ENCODE data around the gene BBC3.

Gene BBC3

GRCh38 chr19:47247308-47247990 lies 16.4 kb upstream of the BBC3 start:
- Histone ChIP-seq H3K36me3 (ENCODE audit: control insufficient read depth in 5 of 5, insufficient read depth in 5 of 5, low read length in 5 of 5) (no peaks in the 10 kb centered on the region), H3K4me1 (ENCODE audit: control insufficient read depth in 5 of 5, insufficient read depth in 5 of 5, low read length in 5 of 5) (peaks cover 3 to 13% (median 11%) of the 10 kb centered on the region in 5 donors), H3K9ac (ENCODE audit: low read length in 5 of 5) (peak overlapping the region in 1 of 5 donors; percentile 45), H3K27me3 (ENCODE audit: control insufficient read depth in 5 of 5, insufficient read depth in 4 of 5, low read length in 5 of 5) (peaks cover 0 to 6% (median 0%) of the 10 kb centered on the region in 5 donors), H3K9me3 (ENCODE audit: control insufficient read depth in 5 of 5, low read length in 5 of 5) (no peaks in the 10 kb centered on the region), H3K4me3 (ENCODE audit: low read depth in 1 of 5, low read length in 5 of 5) (no peak overlapping the region), H3K27ac (ENCODE audit: low read depth, low read length) (no peak overlapping the region)

DNA sequence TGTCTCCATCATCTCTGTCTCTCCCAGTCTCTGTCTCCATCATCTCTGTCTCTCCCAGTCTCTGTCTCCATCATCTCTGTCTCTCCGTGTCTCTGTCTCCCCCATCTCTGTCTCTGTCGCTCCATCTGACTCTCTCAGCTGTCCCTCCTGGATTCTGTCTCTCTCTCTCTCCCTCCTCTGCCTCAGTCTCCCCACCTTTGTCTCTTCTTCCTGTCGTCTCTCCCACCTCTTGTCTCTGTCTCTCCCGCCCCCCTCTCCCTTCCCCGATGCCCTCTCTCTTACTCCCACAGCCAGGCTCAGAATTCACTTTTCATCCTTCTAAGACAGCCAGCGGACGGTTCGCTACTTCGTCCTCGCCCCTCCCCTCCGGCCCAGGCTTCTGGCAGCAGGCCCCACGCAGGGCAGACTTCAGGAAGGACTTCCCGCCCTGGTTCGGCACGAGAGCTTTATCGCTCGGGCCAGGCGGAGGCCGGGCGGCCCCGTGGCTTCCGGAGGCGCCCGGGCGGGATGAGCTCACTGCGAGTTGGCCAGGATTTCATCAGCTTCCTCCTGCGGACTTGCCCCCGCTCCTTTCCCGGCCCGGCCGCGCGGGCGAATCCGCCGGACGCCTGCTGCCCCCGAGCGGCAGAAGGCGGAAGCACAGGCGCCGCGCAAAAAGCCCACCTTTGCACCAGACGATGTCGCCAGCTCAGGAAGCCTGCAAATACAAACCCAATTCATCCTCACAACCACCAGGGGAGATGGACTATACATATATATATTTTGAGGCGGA lies 13.0 kb upstream of the BBC3 start:
- Histone ChIP-seq H3K4me3 (ENCODE audit: low read depth in 1 of 5, low read length in 5 of 5) (peak overlapping the region; percentile 42 to 52 (median 51)), H3K36me3 (ENCODE audit: control insufficient read depth in 5 of 5, insufficient read depth in 5 of 5, low read length in 5 of 5) (no peaks in the 10 kb centered on the region), H3K4me1 (ENCODE audit: control insufficient read depth in 5 of 5, insufficient read depth in 5 of 5, low read length in 5 of 5) (peaks cover 3 to 35% (median 18%) of the 10 kb centered on the region in 5 donors), H3K27me3 (ENCODE audit: control insufficient read depth in 5 of 5, insufficient read depth in 4 of 5, low read length in 5 of 5) (peaks cover 11 to 24% (median 19%) of the 10 kb centered on the region in 5 donors), H3K9ac (ENCODE audit: low read length in 5 of 5) (peak overlapping the region in 3 of 5 donors; percentile 39 to 71 (median 51)), H3K27ac (ENCODE audit: low read depth, low read length) (no peak overlapping the region), H3K9me3 (ENCODE audit: control insufficient read depth in 5 of 5, low read length in 5 of 5) (no peaks in the 10 kb centered on the region)

GRCh38 chr19:47243364-47243775 lies 12.4 kb upstream of the BBC3 start:
- H3K27ac ChIP-seq (ENCODE audit: low read depth, low read length), result no peak overlapping the region
- peak overlapping the region in 3 of 5 donors; percentile 31 to 52 (median 51) for H3K4me3 ChIP-seq (ENCODE audit: low read depth in 1 of 5, low read length in 5 of 5)
- H3K4me1 ChIP-seq (ENCODE audit: control insufficient read depth in 5 of 5, insufficient read depth in 5 of 5, low read length in 5 of 5), result peaks cover 3 to 36% (median 18%) of the 10 kb centered on the region in 5 donors
- no peaks in the 10 kb centered on the region for H3K36me3 ChIP-seq (ENCODE audit: control insufficient read depth in 5 of 5, insufficient read depth in 5 of 5, low read length in 5 of 5)
- peak overlapping the region in 1 of 5 donors; percentile 39 for H3K9ac ChIP-seq (ENCODE audit: low read length in 5 of 5)
- H3K9me3 ChIP-seq (ENCODE audit: control insufficient read depth in 5 of 5, low read length in 5 of 5), result no peaks in the 10 kb centered on the region
- H3K27me3 ChIP-seq (ENCODE audit: control insufficient read depth in 5 of 5, insufficient read depth in 4 of 5, low read length in 5 of 5), result peaks cover 11 to 24% (median 19%) of the 10 kb centered on the region in 5 donors

DNA sequence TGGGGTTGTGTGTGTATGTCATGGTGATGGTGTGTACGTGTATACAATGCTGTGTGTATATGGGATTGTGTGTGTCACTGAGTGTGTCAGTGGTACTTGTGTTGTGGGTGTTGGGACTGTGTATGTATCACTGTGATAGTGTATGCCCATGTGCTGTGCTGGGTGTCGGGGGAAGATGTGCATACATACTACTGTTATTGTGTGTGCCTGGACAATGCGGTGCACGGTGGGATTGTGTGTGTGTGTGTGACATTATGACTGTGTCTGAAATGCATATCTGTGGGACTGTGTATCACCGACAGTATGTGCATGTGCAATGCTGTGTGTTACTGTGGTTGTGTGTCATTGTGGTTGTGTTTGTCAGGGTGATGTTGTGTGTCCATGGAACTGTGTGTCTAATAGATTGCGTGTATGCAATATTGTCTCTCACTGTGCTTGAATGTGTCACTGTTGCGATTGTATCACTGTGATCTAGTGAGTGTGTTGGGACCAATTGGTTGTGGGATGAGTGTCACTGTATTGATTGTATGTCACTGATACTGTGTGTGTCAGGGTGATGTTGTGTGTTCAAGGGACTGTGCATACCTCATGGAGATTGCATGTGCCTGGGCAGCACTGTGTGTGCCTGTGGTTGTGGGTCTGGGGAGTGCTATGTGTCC lies 11.0 kb upstream of the BBC3 start:
- H3K27me3 ChIP-seq (ENCODE audit: control insufficient read depth in 5 of 5, insufficient read depth in 4 of 5, low read length in 5 of 5), result peaks cover 11 to 24% (median 19%) of the 10 kb centered on the region in 5 donors
- no peak overlapping the region for H3K9ac ChIP-seq (ENCODE audit: low read length in 5 of 5)
- H3K4me1 ChIP-seq (ENCODE audit: control insufficient read depth in 5 of 5, insufficient read depth in 5 of 5, low read length in 5 of 5), result peaks cover 3 to 36% (median 18%) of the 10 kb centered on the region in 5 donors
- H3K36me3 ChIP-seq (ENCODE audit: control insufficient read depth in 5 of 5, insufficient read depth in 5 of 5, low read length in 5 of 5), result no peaks in the 10 kb centered on the region
- H3K9me3 ChIP-seq (ENCODE audit: control insufficient read depth in 5 of 5, low read length in 5 of 5), result no peaks in the 10 kb centered on the region
- no peak overlapping the region for H3K4me3 ChIP-seq (ENCODE audit: low read depth in 1 of 5, low read length in 5 of 5)
- no peak overlapping the region for H3K27ac ChIP-seq (ENCODE audit: low read depth, low read length)

DNA sequence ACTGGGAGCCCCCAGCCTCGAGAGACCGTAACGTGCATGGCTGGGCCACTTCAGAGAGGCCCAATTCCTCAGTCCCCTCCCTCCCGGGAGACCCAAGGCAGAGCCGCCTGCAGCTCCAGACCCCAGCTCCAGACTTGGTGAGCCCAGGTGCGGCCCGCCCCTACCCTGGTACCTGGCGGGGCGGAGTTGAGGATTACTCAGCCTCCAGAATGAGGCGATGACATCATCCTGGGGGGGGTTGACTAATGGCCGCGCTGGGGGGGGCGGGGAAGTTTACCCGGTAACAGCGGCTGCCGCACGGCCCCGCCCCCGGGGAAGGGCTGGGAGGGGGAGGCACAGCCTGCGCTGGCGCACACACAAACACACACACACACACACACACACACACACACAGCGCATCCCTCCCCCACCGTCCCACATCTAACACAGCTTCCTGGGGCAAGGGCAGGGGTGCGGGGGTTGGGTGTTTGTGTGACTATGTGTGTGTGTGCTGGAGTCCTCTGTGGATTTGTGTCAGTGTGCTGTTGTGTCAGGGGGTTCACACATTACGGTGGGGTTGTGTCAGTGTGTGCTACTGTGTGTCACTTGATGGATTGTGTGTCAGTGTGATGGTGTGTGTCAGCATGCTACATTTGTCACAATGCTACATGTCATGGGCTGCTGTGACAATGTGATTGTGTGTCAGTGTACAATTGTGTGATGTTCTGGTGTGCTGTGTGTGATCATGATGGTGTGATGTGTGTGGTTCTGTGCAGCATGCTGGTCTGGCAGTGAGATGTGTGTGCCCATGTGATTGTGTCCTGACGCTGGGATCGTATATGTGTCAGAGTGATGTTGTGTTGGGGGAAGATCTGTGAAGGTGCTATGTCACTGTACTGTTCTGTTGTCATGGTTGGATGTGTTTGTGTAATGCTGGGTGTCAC lies 10.3 kb upstream of the BBC3 start:
- Histone ChIP-seq H3K36me3 (ENCODE audit: control insufficient read depth in 5 of 5, insufficient read depth in 5 of 5, low read length in 5 of 5) (no peaks in the 10 kb centered on the region), H3K9me3 (ENCODE audit: control insufficient read depth in 5 of 5, low read length in 5 of 5) (no peaks in the 10 kb centered on the region), H3K27me3 (ENCODE audit: control insufficient read depth in 5 of 5, insufficient read depth in 4 of 5, low read length in 5 of 5) (peaks cover 11 to 24% (median 19%) of the 10 kb centered on the region in 5 donors), H3K4me1 (ENCODE audit: control insufficient read depth in 5 of 5, insufficient read depth in 5 of 5, low read length in 5 of 5) (peaks cover 3 to 36% (median 18%) of the 10 kb centered on the region in 5 donors), H3K9ac (ENCODE audit: low read length in 5 of 5) (no peak overlapping the region), H3K27ac (ENCODE audit: low read depth, low read length) (no peak overlapping the region), H3K4me3 (ENCODE audit: low read depth in 1 of 5, low read length in 5 of 5) (no peak overlapping the region)

- Histone ChIP-seq H3K4me1 (ENCODE audit: control insufficient read depth in 5 of 5, insufficient read depth in 5 of 5, low read length in 5 of 5) (peaks cover 3 to 36% (median 18%) of the 10 kb centered on the region in 5 donors), H3K9me3 (ENCODE audit: control insufficient read depth in 5 of 5, low read length in 5 of 5) (no peaks in the 10 kb centered on the region), H3K9ac (ENCODE audit: low read length in 5 of 5) (no peak overlapping the region), H3K27me3 (ENCODE audit: control insufficient read depth in 5 of 5, insufficient read depth in 4 of 5, low read length in 5 of 5) (peaks cover 11 to 24% (median 19%) of the 10 kb centered on the region in 5 donors), H3K4me3 (ENCODE audit: low read depth in 1 of 5, low read length in 5 of 5) (no peak overlapping the region), H3K27ac (ENCODE audit: low read depth, low read length) (no peak overlapping the region), H3K36me3 (ENCODE audit: control insufficient read depth in 5 of 5, insufficient read depth in 5 of 5, low read length in 5 of 5) (no peaks in the 10 kb centered on the region)
These were observed 9.6 kb upstream of the BBC3 start for GRCh38 chr19:47240556-47240955.

DNA sequence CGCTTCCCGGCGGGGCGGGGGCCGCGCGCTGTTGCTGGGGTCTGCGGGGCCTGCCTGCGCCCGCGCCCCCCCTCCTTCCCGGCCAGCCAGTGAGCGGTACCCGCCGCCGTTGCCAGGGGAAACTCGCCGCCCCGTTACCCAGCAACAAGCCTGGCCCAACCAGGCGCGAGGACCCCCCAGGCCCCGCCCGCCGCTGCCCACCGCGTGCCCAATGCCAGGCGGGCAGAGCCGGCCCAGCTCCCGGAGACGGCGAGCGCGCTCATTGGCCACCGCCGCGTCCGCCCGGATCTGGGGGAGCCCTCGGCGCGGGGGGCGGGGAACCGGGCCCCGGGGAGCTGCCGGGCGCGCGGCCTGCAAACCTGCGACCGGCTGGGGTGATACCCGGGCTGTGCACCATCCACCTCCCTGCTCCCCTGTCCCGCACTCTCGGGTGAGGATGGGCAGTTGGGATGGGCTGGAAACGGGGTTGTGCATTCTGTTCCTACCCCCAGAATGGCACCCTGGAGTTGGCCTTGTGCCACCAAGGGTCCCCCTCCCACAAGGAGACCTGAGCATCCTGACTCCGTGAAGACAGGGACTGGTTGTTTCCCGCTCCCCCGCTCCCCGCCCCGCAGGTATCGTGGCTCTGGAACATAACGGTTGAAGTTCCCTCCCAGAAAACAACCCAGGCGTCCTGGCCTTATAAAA lies 8.8 kb upstream of the BBC3 start:
- no peak overlapping the region for H3K9ac ChIP-seq (ENCODE audit: low read length in 5 of 5)
- H3K27ac ChIP-seq (ENCODE audit: low read depth, low read length), result no peak overlapping the region
- no peaks in the 10 kb centered on the region for H3K36me3 ChIP-seq (ENCODE audit: control insufficient read depth in 5 of 5, insufficient read depth in 5 of 5, low read length in 5 of 5)
- peak overlapping the region in 2 of 5 donors; percentile 26 to 40 for H3K4me3 ChIP-seq (ENCODE audit: low read depth in 1 of 5, low read length in 5 of 5)
- no peaks in the 10 kb centered on the region for H3K9me3 ChIP-seq (ENCODE audit: control insufficient read depth in 5 of 5, low read length in 5 of 5)
- H3K4me1 ChIP-seq (ENCODE audit: control insufficient read depth in 5 of 5, insufficient read depth in 5 of 5, low read length in 5 of 5), result peaks cover 3 to 36% (median 18%) of the 10 kb centered on the region in 5 donors
- peaks cover 11 to 24% (median 19%) of the 10 kb centered on the region in 5 donors for H3K27me3 ChIP-seq (ENCODE audit: control insufficient read depth in 5 of 5, insufficient read depth in 4 of 5, low read length in 5 of 5)

GRCh38 chr19:47239152-47239551 lies 8.2 kb upstream of the BBC3 start:
- Histone ChIP-seq H3K27ac (ENCODE audit: low read depth, low read length) (no peak overlapping the region), H3K4me3 (ENCODE audit: low read depth in 1 of 5, low read length in 5 of 5) (no peak overlapping the region)

More at GRCh38 chr19:47239152-47239551, 8.2 kb upstream of the BBC3 start:
- Histone ChIP-seq H3K36me3 (ENCODE audit: control insufficient read depth in 5 of 5, insufficient read depth in 5 of 5, low read length in 5 of 5) (no peaks in the 10 kb centered on the region), H3K27me3 (ENCODE audit: control insufficient read depth in 5 of 5, insufficient read depth in 4 of 5, low read length in 5 of 5) (peaks cover 11 to 24% (median 19%) of the 10 kb centered on the region in 5 donors), H3K9me3 (ENCODE audit: control insufficient read depth in 5 of 5, low read length in 5 of 5) (no peaks in the 10 kb centered on the region), H3K9ac (ENCODE audit: low read length in 5 of 5) (no peak overlapping the region), H3K4me1 (ENCODE audit: control insufficient read depth in 5 of 5, insufficient read depth in 5 of 5, low read length in 5 of 5) (peaks cover 3 to 36% (median 16%) of the 10 kb centered on the region in 5 donors)
